NCI-H345 (cell line): Measurements from ENCODE around the gene EMILIN1.
A peak's percentile ranks its signal among the peaks of the same experiment; 100 is the strongest.

Experiments used
- DNase-seq: peaks from one replicate; lab custom pipeline; 2025; lab: John Stamatoyannopoulos, UW

The EMILIN1 gene

DNA sequence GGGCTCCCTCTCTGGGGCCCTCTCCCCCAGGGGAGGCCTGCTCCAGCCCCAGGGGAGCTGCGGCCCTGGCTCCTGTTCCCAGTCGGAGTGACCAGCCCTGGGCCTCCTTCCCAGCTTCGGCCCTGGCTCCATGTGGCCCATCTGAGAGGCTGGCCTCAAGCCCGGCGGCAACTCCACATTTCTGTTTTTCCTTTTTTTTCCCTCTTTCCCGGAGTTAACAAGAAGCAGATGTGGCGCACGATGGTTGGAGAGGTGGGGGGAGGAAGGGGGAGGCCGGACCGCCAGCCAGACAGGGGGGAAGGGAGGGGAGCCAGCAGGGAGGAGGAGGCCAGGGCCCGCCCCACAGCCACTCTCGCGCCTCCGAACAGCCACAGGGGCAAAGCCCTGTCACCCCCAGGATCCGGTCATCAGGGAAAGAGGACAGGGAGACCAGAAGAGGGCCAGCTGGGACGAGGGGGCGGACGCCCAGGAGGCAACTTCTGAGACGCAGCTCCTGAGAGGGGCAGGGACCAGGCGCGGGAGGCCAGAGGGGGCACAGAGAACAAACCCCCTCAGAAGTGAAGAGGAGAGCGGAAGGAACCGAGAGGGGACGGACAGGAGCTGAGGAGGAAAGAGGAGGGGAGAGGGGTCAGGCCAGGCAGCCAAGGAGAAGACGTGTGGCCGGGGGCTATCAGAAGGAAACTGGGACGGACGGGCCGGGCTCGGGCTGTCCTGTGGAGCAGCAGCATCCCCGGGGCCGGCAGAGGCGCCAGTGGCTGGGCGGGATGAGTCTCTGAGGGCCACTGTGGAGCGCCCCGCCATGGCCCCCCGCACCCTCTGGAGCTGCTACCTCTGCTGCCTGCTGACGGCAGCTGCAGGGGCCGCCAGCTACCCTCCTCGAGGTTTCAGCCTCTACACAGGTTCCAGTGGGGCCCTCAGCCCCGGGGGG is at the start of gene EMILIN1:
TSS of gene EMILIN1 (plus strand) at position 349 of the 928 bp plus-strand sequence. CDS start at position 800, 451 bp downstream.
- DNase-seq, result no peak

DNA sequence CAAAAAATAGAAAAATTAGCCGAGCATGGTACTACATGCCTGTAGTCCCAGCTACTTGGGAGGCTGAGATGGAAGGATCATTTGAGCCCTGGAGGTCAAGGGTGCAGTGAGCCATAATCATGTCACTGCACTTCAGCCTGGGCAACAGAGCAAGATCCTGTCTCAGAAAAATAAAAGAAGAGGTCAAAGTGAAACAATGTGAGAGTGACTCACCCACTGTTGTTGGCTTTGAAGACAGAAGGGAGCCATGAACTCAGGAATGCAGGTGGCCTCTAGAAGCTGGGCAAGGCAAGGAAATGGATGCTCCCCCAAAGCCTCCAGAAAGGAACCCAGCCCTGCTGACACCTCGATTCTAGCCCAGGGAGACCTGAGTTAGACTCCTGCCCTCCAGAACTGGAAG is 49.4 kb upstream of the EMILIN1 start:
- no peak for DNase-seq

DNA sequence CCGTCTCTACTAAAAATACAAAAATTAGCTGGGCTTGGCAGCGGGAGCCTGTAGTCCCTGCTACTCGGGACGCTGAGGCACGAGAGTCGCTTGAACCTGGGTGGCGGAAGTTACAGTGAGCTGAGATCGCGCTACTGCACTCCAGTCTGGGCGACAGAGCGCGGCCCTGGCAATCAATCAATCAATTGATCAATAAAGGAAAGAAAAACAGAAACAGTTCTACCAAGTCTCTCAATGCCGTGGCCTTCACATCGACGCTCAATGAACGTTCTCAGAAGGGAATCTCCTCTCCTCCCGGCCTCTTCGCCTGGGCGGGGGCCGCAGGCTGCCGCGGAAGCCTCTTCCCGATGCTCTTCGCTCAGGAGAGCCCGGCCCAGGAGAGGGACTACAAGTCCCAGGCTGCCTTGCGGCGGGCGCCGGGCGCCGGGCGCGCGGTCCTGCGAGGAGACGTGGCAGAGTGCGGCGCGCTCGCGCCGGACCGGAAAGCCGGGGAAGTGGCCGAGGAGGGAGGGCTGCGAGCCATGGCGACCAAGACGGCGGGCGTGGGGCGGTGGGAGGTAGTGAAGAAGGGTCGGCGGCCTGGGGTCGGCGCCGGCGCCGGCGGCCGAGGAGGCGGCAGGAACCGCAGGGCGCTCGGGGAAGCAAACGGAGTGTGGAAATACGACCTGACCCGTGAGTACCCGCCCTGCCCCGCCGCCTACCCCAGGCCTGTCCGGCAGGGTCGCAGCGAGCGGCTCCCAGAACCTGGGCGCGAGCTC is 45.7 kb upstream of the EMILIN1 start, which contains the start of gene TMEM214:
TSS of gene TMEM214 (plus strand) at position 471 of the 758 bp plus-strand sequence. CDS start at position 522, 51 bp downstream.
- peak; percentile 91 for DNase-seq

DNA sequence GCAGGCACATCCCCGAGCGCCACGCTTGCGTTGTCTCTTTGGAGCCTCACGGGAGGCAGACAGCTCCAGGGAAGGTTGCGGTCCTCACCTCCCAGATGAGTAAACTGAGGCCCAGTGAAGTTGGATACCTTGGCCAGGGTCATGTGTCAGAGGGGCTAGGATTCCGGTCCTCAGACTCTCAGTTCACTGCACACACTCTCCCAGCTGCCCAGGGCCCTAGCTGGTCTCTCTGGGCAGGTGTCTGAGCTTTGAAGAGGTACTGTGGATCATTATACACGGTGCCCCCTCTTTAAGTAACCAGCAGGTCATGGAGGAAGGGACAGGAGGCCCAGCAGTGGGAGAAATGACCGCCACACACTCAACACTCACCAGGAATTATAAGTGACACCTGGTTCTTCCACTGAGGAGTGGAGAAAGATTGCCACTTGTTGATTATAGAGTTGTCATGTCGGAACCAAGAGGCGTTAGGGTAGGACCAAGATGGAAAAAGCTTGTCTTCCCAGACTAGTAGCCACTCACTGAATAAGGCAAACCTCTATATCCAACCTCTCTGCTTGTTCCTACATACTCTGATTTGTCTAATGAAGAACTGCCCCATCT is 45.1 kb upstream of the EMILIN1 start:
- DNase-seq, result no peak

DNA sequence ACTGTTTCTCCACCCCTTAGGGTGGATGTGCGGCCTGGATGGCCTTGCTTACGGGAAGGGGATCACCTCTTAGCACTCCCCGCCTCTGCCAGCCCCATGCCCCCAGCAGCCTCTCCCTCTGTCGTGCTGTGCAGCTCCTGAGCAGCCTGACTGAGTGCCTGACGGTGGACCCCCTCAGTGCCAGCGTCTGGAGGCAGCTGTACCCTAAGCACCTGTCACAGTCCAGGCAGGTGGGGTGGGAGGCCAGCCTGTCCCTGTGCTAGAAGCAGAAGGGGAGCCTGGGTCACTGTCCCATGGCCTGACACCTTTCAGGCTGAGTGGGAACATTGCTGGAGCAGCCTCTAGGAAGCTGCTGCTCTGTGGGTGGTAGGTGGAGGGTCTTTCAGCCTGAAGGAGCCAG is 40.4 kb upstream of the EMILIN1 start:
- no peak for DNase-seq

DNA sequence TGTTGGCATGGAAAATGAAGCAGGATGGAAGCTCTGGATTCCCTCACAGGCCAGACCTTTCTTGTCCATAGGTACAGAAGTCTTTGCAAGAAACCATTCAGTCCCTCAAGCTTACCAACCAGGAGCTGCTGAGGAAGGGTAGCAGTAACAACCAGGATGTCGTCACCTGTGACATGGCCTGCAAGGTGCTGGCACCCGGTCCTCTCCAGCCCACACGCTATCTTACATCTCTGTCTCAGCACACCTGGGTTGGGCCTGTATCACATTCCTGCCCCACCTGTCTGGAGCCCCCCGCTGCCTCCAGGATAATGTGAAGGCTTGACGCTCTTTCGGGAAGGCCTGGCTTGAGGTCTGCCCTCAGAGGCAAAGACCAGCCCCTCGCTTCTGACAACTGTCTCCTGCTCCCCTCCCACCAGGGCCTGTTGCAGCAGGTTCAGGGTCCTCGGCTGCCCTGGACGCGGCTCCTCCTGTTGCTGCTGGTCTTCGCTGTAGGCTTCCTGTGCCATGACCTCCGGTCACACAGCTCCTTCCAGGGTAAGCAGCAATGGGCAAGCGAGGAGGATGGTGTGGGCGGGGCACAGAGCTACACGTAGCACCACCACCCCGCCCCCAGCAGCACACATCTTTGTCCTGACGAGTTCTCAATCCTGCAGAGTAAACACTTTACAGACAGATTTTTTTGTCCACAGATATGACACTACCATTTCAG is 39.6 kb upstream of the EMILIN1 start:
- no peak for DNase-seq

DNA sequence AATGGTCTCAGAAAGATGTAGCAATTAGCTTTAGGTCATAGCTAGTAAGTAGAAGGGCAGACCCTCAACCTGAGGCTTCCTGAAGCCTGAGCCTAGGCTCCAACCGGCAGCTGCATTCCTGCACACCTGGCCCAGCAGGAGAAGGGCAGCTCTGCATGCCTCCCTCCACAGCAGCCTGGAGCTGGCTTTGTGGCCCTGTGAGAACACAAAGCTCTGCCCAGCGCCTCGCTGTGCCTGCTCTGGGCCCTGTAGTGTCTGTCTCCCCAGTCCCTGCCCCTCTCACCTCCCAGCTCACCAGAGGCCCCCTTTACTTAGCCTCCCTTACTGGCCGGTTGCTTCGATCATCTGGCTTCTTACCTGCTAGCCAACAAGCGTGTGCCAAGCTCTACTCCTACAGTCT is 39.0 kb upstream of the EMILIN1 start:
- DNase-seq, result no peak

DNA sequence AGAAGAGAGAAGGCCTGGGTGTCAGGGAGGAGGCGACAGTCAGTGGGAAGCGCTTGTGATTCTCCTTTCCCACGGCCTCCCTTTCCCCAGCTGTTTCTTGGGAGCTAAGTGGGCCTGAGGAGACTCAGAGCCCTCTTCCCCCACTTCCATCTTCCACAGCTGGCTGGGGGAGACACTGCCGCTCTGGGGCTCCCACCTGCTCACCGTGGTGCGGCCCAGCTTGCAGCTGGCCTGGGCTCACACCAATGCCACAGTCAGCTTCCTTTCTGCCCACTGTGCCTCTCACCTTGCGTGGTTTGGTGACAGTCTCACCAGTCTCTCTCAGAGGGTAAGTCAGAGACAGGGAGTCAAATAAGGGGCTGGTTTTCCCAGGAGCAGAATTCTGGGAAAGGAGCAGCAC is 38.5 kb upstream of the EMILIN1 start:
- DNase-seq, result no peak

DNA sequence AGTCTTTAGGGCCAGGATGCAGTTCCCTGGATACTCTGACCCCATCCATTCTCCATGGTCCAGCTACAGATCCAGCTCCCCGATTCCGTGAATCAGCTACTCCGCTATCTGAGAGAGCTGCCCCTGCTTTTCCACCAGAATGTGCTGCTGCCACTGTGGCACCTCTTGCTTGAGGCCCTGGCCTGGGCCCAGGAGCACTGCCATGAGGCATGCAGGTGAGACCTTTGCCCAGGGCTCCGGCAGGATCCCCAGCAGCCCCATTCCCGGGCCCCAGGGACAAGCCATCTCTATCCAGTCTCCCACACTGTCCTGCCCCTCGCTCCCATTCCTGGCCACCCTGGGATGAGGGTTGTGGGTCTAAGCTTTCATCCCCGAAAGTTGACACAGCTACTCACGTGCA is 38.1 kb upstream of the EMILIN1 start:
- DNase-seq, result no peak

DNA sequence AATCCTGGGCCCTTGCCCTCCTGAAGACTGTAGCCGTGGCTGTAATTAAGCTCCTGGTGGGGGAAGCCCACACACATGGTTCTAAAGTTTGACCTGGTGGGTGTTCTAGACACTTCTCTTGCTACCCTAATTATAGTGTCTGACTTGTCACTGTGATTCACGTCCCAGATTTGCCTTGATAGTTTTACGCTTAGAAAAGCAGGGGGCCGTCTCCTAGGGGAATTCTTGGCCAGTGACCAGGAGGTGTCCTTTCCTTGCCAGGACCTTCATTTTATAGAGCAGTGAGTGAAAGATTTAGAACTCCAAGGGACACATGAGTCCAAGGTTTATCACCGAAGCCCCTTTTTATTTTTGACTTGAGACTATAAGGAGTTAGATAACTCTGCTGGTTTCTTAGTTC is 36.7 kb upstream of the EMILIN1 start:
- DNase-seq, result no peak

DNA sequence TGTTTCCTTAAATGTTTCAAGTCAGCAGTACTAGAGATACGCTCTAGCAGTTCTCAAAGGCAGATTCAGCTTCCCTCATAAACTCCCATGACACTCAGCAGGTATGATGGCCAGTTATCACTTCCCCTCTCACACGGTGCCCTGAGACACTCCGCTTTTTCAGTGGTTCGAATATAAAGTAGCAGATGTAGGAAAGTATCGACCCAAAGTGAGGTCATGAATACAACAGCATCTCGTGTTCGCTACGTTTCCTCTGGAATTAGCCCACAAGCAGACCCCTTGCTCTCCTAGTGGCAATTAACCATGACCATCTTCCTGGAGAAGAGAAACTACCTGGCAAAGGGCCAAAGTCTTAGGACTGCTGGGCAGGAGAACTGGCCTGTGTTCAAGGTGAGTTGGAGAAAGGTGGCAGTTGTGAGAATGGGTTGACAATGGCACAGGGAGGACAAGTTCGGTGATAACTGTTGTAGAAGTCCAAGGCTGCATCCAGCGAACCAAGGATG is 36.2 kb upstream of the EMILIN1 start:
- peak; percentile 52 for DNase-seq

DNA sequence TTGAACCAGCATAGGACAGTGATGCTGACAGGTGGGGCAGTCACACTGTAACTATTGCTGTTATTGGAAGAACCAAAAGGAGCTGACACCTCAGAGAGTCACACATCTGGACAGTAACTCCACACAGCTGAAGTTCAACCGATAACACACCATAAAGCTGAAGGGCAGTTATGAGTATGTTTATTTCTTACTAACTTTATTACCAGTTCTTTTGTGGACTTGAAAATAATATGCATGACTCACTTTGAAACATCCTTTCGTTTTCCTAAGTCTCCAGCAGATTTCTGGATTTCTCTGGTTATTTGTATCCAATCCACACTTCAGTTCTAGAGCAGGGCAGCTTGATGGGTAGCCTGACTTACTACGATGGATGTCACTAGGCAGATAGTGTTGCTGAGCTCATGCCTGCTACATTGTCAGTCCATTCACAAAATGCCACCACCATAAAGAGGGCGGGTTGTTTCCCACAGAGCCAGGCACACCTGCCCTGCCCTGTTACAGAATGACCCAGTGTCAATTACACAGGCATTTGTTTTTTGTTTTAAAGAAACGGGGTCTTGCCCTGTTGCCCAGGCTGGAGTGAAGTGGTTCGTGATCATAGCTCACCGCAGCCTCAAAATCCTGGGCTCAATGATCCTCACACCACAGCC is 35.3 kb upstream of the EMILIN1 start:
- DNase-seq, result no peak

DNA sequence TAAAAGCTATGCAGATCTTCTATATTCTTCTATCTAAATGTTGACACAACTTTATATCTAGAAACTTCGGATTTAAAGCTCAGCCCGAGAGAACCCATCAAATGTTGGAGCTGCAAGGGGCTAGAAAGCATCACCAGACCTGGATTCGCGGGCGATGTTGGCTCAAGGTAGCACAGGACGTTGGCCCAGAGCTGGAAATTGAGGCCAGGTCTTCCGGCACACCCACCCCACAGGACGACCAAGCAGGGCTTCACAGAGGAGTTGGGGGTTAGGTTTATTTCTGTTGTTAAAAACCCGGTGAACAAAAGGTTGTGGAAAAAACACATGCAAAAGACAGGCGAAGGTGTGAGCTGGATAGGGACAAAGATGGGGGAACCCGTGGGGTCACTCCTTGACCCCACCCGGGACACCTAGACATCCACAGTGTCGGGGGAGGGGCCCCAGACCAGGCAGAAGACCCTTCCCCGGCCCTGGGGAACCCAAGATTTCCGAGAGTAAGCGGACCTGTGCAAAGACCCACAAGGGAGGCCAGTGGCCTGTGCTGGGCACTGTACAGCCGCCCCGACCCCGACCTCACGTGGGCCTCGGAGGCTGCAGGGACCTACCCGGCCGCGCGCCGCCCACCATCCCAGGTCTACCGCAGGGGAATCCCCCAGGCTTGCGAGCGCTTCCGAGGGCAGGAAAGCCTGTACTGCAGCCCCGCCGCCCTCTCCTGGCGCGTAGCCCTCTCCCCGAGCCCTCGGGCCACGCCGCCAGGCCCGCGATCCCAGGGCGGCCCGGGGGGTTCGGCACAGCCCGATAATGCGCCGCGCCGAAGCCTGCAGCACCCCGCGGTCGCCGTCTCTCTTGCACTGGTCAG is 28.8 kb upstream of the EMILIN1 start:
- DNase-seq, result peak; percentile 57

DNA sequence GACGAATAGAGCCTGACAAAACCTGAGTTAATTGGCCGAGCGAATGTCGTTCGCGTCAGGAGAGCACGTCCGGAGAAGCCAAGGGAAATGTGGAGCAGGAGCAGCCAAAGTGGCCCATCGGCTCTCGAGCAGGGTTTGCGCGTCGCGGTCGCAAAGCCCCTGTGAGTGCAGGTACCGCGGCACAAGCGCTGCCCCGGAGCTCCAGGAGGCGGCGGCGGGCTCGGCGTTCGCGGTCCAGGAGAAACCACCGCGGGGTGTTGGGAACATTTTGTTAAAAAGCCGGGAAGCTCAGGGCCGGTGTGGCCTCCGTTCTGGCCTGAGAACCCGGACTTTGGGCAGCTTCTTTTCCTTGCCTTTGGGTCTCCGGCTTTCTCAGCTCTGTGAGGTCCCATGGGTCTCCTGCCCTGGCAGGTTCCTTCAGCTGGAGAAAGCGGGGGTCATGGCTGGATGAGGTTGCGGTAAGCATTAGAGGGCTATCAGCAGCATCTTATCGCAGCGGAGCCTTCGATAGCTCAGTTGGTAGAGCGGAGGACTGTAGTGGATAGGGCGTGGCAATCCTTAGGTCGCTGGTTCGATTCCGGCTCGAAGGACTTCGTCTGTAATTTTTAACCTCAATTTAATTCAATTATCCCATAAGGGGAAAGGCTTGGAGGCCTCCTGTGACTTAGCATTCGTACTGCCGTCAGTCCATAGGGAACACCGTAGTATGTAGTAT is 28.0 kb upstream of the EMILIN1 start:
- DNase-seq, result peak; percentile 96

DNA sequence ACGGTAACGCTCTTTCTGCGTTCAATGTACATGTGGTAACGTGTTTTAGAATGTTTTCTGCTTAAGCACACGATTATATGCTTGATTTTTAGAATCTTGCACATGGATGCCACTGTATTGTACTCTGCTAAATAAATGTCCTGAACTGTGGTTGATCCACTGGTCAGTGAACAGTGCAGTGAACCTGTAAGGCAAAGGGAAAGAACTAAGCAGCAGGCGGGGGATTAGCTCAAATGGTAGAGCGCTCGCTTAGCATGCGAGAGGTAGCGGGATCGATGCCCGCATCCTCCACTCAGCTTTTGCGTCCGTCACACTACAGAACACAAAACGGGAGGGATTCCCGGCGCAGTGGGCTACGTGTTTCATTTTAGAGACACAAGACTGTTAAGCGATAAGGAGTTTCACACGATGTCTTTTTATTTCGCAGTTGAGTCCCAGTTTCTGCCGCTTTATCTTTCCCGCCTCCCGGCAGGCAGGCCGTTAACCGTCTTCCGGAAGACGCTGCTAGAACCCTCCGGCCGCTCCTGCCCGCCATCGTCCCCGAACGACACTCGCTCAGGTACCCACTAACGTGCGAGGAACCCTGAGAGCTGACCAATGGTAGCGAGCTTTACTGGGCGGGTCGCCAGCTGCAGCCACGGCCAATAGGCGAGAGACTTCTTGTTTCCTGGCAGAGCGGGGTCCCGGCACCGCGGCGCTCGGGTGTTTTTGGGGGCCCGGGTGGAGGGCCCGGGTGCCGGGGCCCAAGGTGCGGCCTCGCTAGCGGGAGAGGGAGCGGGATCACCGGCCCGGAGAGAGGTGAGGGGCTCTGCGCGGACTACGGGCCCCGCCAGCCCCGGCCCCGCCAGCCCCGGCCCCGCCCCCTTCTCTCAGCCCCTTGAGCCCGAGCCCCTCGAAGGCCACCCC is 27.2 kb upstream of the EMILIN1 start, which contains the start of gene AGBL5:
TSS of gene AGBL5 (plus strand) at position 673 of the 906 bp plus-strand sequence. CDS start 1,291 bp downstream, outside the sequence.
- DNase-seq, result peak; percentile 97

DNA sequence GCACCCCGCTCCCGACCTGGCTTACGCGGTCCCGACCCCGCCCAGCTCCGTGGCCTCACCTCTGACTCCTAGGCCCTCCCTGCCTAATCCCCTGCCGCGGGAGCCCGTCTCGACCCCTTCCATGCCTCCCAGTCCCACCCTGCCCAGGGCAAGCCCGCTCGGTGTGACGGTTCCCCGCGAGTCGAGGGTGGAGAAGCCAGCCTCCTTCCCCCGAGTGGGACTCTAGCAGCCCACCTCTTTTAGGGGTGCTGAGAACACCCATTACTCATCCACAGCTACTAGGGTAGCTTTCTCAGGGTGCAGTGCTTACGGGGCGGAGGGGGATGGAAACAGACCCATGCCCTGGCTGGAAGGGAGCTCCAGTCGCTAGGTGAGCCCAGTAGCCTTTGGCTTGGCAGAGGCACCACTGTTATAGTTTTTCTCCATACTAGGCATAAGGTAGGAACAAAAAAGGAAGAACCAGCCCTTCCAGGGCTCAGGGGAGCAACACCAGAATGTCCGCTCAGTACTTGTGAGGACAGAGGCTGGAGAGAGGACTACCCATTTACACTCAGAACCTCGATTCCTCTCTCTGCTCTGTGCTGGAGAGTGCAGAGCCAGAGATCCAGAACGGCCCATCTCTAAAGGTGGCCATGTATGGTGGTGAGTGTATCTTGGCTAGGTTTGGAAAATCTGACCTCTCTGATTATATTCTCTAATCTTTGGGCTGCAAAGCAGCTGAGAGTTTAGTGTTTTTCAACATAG is 26.3 kb upstream of the EMILIN1 start:
- no peak for DNase-seq

DNA sequence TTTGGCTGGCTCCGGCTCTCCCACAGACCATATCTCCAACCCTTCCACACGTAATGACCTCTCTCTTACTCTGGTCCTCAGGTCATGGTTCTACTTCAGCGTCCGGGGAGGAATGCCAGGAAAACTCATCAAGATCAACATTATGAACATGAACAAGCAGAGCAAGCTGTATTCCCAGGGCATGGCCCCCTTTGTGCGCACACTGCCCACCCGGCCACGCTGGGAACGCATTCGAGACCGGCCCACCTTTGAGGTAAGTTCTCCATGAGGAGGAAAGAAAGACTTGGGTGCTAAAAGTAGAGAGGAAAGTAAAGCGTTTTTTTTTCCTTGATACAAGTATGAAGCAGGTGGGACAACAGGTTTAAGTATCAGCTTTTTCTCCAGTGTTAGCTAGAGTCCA is 25.1 kb upstream of the EMILIN1 start:
- DNase-seq, result no peak

DNA sequence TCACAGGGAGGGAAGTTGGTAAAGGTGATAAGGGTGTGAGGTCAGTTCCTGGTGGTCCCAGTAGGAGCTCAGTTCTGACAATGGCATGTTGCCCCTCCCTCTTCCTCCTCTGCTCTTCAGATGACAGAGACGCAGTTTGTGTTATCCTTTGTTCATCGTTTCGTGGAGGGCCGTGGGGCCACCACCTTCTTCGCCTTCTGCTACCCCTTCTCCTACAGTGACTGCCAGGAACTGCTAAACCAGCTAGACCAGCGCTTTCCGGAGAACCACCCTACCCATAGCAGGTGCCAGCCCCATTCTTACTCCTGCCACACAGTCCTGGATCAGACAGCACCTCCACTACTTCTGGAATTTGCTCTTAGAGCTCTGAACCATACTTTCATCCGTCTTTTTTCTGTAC is 24.6 kb upstream of the EMILIN1 start:
- DNase-seq, result no peak
